Breast epithelium (tissue), 3 donors: ENCODE results near the gene RD3L.

Experiments used
- POLR2A ChIP-seq: fragments of 450-650 bp; IDR thresholded peaks from one replicate; pipeline ENCODE4 v1.6.1; 2016; ENCODE audit warnings: antibody characterized with exemption, mild to moderate bottlenecking, moderate library complexity
- TF ChIP-seq, protein P1 (sequence below), 3 donors: fragments of 450-650 bp; IDR thresholded peaks; one replicate each; pipeline ENCODE4 v1.5.1; 2016 to 2017; ENCODE audit warnings: antibody characterized with exemption in 3 of 3, mild to moderate bottlenecking in 3 of 3, moderate library complexity in 3 of 3

DNA sequence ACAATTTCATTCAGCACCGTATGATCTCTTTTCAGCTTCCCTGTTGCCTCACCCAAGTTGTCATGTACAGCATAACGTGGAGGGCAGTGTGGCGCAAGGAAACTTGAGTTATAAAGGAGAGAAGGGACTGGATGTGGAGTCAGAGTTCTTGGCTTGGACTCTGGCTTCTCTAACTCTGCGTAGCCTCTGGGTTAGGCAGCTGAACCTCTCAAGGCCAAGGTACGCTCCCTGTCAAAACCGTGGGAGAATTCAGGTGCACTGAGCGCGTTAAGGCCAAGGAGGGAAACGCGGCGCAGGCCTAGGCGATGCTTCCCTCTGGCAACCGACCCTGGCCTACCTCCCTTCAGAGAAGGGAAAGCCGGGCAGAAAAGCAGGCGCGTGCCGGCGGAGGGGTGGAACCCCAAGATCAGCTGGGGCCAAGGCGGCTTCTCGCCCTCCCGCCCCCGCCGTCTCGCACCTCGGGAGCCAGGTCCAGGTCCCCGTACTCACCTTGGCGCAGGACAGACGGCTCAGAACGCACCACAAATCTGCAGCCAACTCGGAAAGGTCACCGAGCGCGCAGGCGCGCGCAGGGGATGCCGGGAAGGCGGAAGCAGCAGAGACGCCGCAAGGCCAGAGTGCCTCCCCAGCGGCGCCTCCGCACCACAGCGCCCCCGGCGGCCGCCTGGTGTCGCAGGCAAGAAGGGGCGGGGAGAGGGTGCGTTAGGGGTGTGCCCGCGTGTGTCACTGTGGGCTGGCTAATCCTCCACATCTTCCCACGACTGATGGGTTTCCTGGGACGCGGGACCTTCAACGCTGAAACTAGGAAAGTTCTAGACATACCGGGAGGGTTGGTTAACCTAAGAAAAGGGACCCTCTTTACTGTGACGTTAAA, 21.1 kb downstream of the RD3L start:
- TF ChIP-seq, protein P1, sequence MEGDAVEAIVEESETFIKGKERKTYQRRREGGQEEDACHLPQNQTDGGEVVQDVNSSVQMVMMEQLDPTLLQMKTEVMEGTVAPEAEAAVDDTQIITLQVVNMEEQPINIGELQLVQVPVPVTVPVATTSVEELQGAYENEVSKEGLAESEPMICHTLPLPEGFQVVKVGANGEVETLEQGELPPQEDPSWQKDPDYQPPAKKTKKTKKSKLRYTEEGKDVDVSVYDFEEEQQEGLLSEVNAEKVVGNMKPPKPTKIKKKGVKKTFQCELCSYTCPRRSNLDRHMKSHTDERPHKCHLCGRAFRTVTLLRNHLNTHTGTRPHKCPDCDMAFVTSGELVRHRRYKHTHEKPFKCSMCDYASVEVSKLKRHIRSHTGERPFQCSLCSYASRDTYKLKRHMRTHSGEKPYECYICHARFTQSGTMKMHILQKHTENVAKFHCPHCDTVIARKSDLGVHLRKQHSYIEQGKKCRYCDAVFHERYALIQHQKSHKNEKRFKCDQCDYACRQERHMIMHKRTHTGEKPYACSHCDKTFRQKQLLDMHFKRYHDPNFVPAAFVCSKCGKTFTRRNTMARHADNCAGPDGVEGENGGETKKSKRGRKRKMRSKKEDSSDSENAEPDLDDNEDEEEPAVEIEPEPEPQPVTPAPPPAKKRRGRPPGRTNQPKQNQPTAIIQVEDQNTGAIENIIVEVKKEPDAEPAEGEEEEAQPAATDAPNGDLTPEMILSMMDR (IDR thresholded peaks at IDR 0.05) = peak; percentile 79 to 90 (median 88)
- TF ChIP-seq POLR2A = peak; percentile 43
